CD4-positive, alpha-beta T cell treated with Interleukin-17A for 1 hour (primary cell): Measurements from ENCODE around the gene CDKN3.
"Not testable (repeated sequence)": the region's sequence is repeated elsewhere in the genome, so short reads cannot be mapped to it uniquely, and the experiment has no call there.

ENCODE experiments used
- DNase-seq: peaks from one replicate; pipeline ENCODE4 v3.0.0-alpha.2; 2020

The CDKN3 gene

GRCh38 chr14:54425068-54425467 is 28.3 kb downstream of the CDKN3 start:
- DNase-seq, result no peak

- no peak for DNase-seq
Measured at GRCh38 chr14:54425537-54426274, 28.9 kb downstream of the CDKN3 start.

GRCh38 chr14:54427871-54428270 is 31.1 kb downstream of the CDKN3 start:
- DNase-seq, result no peak

- no peak for DNase-seq
Measured at GRCh38 chr14:54428527-54428926, 31.7 kb downstream of the CDKN3 start.

GRCh38 chr14:54435500-54435981 is 38.7 kb downstream of the CDKN3 start:
- peak; percentile 11 for DNase-seq

- not testable (repeated sequence) for DNase-seq
Measured at GRCh38 chr14:54437954-54438353, 41.1 kb downstream of the CDKN3 start.

GRCh38 chr14:54438703-54439102 is 41.9 kb downstream of the CDKN3 start:
- DNase-seq, result no peak

- DNase-seq, result no peak
Measured at GRCh38 chr14:54440037-54440436, 43.2 kb downstream of the CDKN3 start.

GRCh38 chr14:54440476-54440872 is 43.7 kb downstream of the CDKN3 start:
- DNase-seq, result no peak

- DNase-seq, result peak; percentile 93
Measured at GRCh38 chr14:54440873-54441868, 44.4 kb downstream of the CDKN3 start, which contains the start of gene CNIH1. Gene CNIH1 (minus strand): TSS chr14:54441374. CDS start chr14:54441327, 47 bp downstream.

GRCh38 chr14:54442961-54443360 is 46.2 kb downstream of the CDKN3 start:
- DNase-seq, result not testable (repeated sequence)

GRCh38 chr14:54443981-54444380 is 47.2 kb downstream of the CDKN3 start:
- no peak for DNase-seq

- DNase-seq, result no peak
Measured at GRCh38 chr14:54444681-54445080, 47.9 kb downstream of the CDKN3 start.

GRCh38 chr14:54446161-54446693 is 49.4 kb downstream of the CDKN3 start:
- DNase-seq, result no peak

- DNase-seq, result no peak
Measured at GRCh38 chr14:54447231-54447692, 50.5 kb downstream of the CDKN3 start.

GRCh38 chr14:54450535-54450934 is 53.7 kb downstream of the CDKN3 start:
- DNase-seq, result no peak

GRCh38 chr14:54451121-54451601 is 54.4 kb downstream of the CDKN3 start:
- no peak for DNase-seq

GRCh38 chr14:54451961-54452360 is 55.2 kb downstream of the CDKN3 start:
- DNase-seq, result no peak

GRCh38 chr14:54453252-54453651 is 56.4 kb downstream of the CDKN3 start:
- DNase-seq, result no peak

GRCh38 chr14:54453990-54454389 is 57.2 kb downstream of the CDKN3 start:
- not testable (repeated sequence) for DNase-seq

GRCh38 chr14:54455363-54455762 is 58.6 kb downstream of the CDKN3 start:
- no peak for DNase-seq

GRCh38 chr14:54456820-54457608 is 60.2 kb downstream of the CDKN3 start:
- not testable (repeated sequence) for DNase-seq
